Measurements from ENCODE around the gene RAPGEF4.

The RAPGEF4 gene

GRCh38 chr2:172972005-172972619 is 236.5 kb downstream of the RAPGEF4 start:
- peak; percentile 95 for TF ChIP-seq CTCF (IDR thresholded peaks at IDR 0.05; ENCODE audit: low read length, missing control alignments)
- peak; percentile 55 for DNase-seq (ENCODE audit: low read depth)
- no peak overlapping the region for H3K4me3 ChIP-seq (replicated peaks; ENCODE audit: low read depth, low read length)

- DNase-seq (ENCODE audit: low read depth) = no peak
- H3K4me3 ChIP-seq (replicated peaks; ENCODE audit: low read depth, low read length) = no peak overlapping the region
- TF ChIP-seq CTCF (IDR thresholded peaks at IDR 0.05; ENCODE audit: low read length, missing control alignments) = no peak
Observed at GRCh38 chr2:172974762-172975161, 239.1 kb downstream of the RAPGEF4 start.

DNA sequence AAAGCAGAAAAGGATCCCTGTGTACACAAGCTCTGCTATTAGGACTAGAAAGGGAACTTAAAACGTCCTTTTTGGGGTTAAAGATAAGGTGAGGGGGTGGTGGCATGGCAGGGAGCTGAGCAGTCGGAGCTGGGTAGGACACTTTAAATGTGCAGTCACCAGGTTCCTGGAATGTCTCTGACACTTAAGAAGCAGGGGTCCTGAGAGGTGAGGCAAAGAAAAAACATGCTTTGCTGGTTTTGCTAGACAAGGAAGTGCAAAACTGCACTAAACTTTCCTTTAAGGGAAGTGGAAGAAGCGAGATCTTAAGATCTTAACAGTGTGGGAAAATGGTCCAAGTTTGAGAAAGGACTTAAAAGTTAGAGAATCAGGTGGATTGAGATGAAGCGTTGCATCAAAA is 240.5 kb downstream of the RAPGEF4 start:
- no peak overlapping the region for H3K4me3 ChIP-seq (replicated peaks; ENCODE audit: low read depth, low read length)
- DNase-seq (ENCODE audit: low read depth) = no peak
- no peak for TF ChIP-seq CTCF (IDR thresholded peaks at IDR 0.05; ENCODE audit: low read length, missing control alignments)

DNA sequence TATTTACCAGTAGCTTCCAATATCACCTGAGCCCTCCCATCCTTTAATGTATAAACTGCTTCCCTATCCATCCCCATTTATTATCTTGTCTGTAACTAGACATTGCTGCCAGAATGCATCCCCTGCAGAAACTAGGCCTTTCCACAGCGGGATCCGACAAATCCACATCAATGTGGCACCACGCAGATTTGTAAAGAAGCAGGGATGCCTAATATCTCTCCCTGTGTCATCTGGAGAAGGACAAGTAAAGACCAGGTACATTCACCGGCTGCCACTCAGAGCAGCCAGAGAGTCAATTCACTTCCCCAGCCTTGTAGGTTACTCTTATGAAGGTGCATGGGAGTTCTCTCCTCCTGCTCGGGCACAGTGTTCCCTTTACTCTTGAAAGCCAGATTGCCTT is 241.2 kb downstream of the RAPGEF4 start:
- TF ChIP-seq CTCF (IDR thresholded peaks at IDR 0.05; ENCODE audit: low read length, missing control alignments) = no peak
- no peak overlapping the region for H3K4me3 ChIP-seq (replicated peaks; ENCODE audit: low read depth, low read length)
- DNase-seq (ENCODE audit: low read depth) = no peak

DNA sequence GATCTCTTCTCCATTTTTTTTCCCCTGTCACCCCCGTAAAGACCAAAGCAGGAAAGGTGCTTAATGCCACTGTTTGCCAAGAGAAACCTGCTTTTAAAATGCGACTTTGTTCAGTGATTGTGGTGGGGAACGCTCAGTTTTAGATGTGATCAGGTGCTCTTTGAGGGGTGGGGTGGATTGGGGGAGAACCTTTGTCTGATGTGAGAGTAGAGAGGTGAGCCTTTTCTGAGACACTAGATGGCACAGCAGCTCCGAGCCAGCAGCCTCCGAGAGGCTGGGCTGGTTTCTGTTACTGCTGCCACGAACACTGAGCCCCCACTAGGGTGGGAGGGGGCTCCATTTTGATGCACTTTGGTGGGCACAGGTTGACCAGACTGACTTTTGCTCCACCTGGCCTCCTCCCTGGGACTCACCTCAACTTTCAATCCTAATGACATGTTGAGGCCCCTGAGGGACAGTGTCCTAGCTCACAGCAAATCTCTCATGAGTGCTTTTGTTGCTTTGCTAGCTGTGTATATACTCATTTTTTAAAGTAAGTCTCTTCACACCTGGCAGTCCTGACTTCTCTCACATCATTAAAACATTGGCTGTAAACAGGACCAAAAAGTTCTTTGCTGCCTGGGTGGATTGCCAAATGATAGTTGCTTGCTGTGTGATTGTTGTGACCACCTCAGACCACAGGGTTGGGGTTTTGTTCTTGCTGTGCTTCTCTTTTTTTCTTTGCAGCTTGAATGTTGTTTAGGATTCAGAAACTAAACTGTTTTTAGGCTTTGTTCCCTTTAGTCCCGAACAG is 241.8 kb downstream of the RAPGEF4 start:
- no peak for TF ChIP-seq CTCF (IDR thresholded peaks at IDR 0.05; ENCODE audit: low read length, missing control alignments)
- H3K4me3 ChIP-seq (replicated peaks; ENCODE audit: low read depth, low read length) = no peak overlapping the region
- DNase-seq (ENCODE audit: low read depth) = no peak

DNA sequence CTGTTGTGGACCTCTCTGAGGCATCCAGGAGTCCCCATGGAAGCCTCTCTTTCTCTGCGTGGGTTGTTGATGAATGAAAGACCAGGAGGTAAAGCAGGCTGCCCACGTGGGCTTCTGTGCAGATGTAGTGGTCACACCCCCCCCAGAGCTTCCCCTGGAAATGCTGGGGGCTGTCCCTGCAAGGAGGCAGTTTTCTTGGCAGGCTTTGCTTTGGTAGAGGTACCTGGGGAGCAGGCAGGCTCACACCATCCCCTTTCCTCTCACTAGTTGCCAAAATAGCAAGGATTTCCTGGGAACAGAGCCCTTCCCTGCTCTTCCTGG is 242.4 kb downstream of the RAPGEF4 start:
- no peak for TF ChIP-seq CTCF (IDR thresholded peaks at IDR 0.05; ENCODE audit: low read length, missing control alignments)
- no peak for DNase-seq (ENCODE audit: low read depth)
- H3K4me3 ChIP-seq (replicated peaks; ENCODE audit: low read depth, low read length) = no peak overlapping the region
